Esophagus muscularis mucosa (tissue), 4 donors: Measurements from ENCODE around the gene DERL2.

Experiments
- EP300 ChIP-seq: sonication (generic); formaldehyde crosslinking; IDR thresholded peaks from one replicate; pipeline ENCODE4 v1.6.1; 2017; ENCODE audit warnings: antibody characterized with exemption
- POLR2A ChIP-seq: fragments of 450-650 bp; IDR thresholded peaks from one replicate; pipeline ENCODE4 v1.6.1; 2017; ENCODE audit warnings: antibody characterized with exemption, moderate library complexity, mild to moderate bottlenecking, low read depth
- POLR2AphosphoS5 ChIP-seq, 2 donors: sonication (generic); formaldehyde crosslinking; IDR thresholded peaks; one replicate each; pipeline ENCODE4 v1.6.1; 2017; ENCODE audit warnings: antibody characterized with exemption in 2 of 2
- TF ChIP-seq, protein P1 (sequence below), 3 experiments: fragments of 200-600 bp in 2 of 3; fragments of 450-650 bp in 1 of 3; sonication (generic) in 2 of 3; IDR thresholded peaks; one replicate each; pipeline ENCODE4 v1.5.1; 2017 to 2019; ENCODE audit warnings: antibody characterized with exemption in 3 of 3, mild to moderate bottlenecking in 2 of 3, moderate library complexity in 1 of 3

- TF ChIP-seq POLR2A (no peak), POLR2AphosphoS5 (IDR thresholded peaks at IDR 0.05) (no peak), EP300 (no peak)
- TF ChIP-seq, protein P1, sequence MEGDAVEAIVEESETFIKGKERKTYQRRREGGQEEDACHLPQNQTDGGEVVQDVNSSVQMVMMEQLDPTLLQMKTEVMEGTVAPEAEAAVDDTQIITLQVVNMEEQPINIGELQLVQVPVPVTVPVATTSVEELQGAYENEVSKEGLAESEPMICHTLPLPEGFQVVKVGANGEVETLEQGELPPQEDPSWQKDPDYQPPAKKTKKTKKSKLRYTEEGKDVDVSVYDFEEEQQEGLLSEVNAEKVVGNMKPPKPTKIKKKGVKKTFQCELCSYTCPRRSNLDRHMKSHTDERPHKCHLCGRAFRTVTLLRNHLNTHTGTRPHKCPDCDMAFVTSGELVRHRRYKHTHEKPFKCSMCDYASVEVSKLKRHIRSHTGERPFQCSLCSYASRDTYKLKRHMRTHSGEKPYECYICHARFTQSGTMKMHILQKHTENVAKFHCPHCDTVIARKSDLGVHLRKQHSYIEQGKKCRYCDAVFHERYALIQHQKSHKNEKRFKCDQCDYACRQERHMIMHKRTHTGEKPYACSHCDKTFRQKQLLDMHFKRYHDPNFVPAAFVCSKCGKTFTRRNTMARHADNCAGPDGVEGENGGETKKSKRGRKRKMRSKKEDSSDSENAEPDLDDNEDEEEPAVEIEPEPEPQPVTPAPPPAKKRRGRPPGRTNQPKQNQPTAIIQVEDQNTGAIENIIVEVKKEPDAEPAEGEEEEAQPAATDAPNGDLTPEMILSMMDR (IDR thresholded peaks at IDR 0.05): no peak
Measured at GRCh38 chr17:5500247-5500588, 14.2 kb upstream of the DERL2 start.
